IPS-20b (cell line): Measurements from ENCODE around the gene NXF1.
A peak's percentile ranks its signal among the peaks of the same experiment; 100 is the strongest.
"Not testable (repeated sequence)": the region's sequence is repeated elsewhere in the genome, so short reads cannot be mapped to it uniquely, and the experiment has no call there.

Experiments
- H3K27ac ChIP-seq: one replicate; pipeline ENCODE4 v1.5.1; 2013; ENCODE audit warnings: low read length
- H3K27me3 ChIP-seq: 2 replicates; pipeline ENCODE4 v1.6.1; 2013; ENCODE audit warnings: mild to moderate bottlenecking, low read length, inconsistent platforms; ENCODE audit not compliant: insufficient read depth
- H3K36me3 ChIP-seq: 2 replicates; pipeline ENCODE4 v1.6.1; 2013; ENCODE audit warnings: low read depth, mild to moderate bottlenecking, inconsistent platforms, low read length, moderate library complexity; ENCODE audit not compliant: insufficient read depth
- H3K4me1 ChIP-seq: 2 replicates; pipeline ENCODE4 v1.6.1; 2013; ENCODE audit warnings: mild to moderate bottlenecking, control low read depth, inconsistent platforms, low read length, moderate library complexity; ENCODE audit not compliant: insufficient read depth
- H3K4me3 ChIP-seq: 2 replicates; pipeline ENCODE4 v1.5.1; 2013; ENCODE audit warnings: mild to moderate bottlenecking, low read length, inconsistent platforms
- H3K9ac ChIP-seq: 2 replicates; pipeline ENCODE4 v1.6.1; 2013; ENCODE audit warnings: low read depth, mild to moderate bottlenecking, inconsistent platforms, low read length, moderate library complexity
- H3K9me3 ChIP-seq: 2 replicates; pipeline ENCODE4 v1.6.1; 2013; ENCODE audit warnings: mild to moderate bottlenecking, low read depth, low read length, inconsistent platforms; ENCODE audit not compliant: insufficient read depth

NXF1 gene

GRCh38 chr11:62774407-62774806, 30.8 kb downstream of the NXF1 start:
- H3K9ac ChIP-seq = no peak overlapping the region
- H3K4me1 ChIP-seq = peaks cover 7% of the 10 kb centered on the region; the same call in 1 of the 2 replicates
- no peaks in the 10 kb centered on the region for H3K9me3 ChIP-seq
- H3K4me3 ChIP-seq = no peak overlapping the region
- H3K27me3 ChIP-seq = no peaks in the 10 kb centered on the region
- no peak overlapping the region for H3K27ac ChIP-seq
- peaks cover 43% of the 10 kb centered on the region for H3K36me3 ChIP-seq

GRCh38 chr11:62771144-62772021, 33.9 kb downstream of the NXF1 start, which contains the start of gene TAF6L:
Gene TAF6L (plus strand): TSS chr11:62771396. CDS start chr11:62775784, 4,388 bp downstream.
- H3K36me3 ChIP-seq = peaks cover 42% of the 10 kb centered on the region
- H3K9ac ChIP-seq = peak within 1 kb of the TSS; percentile 80; the same call in 1 of the 2 replicates
- peak within 1 kb of the TSS; percentile 66 for H3K27ac ChIP-seq
- H3K9me3 ChIP-seq = no peaks in the 10 kb centered on the region
- no peaks in the 10 kb centered on the region for H3K27me3 ChIP-seq
- peak within 1 kb of the TSS; percentile 91 for H3K4me3 ChIP-seq
- H3K4me1 ChIP-seq = peaks cover 7% of the 10 kb centered on the region; the same call in 1 of the 2 replicates

DNA sequence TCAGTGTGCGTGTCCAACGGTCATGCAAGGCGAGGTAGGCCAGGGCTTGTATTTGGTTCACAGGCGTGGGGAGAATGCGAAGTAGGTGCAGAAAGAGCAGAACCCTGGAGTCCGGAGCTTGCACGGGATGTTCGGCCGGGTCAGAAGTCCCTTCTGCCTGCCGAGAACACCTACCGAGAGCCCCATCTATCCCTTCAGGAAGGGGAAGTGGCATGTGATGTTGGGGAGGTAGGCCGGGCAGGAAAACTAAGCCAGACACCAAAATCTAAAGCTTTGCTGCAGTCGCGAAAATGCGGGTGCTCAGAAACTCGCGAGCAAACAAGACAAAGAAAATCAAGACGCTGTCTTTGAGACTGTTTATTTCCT, 34.5 kb downstream of the NXF1 start:
- peaks cover 42% of the 10 kb centered on the region for H3K36me3 ChIP-seq
- peak overlapping the region; percentile 80; the same call in 1 of the 2 replicates for H3K9ac ChIP-seq
- H3K27ac ChIP-seq = peak overlapping the region; percentile 66
- H3K27me3 ChIP-seq = no peaks in the 10 kb centered on the region
- no peaks in the 10 kb centered on the region for H3K9me3 ChIP-seq
- H3K4me1 ChIP-seq = peaks cover 7% of the 10 kb centered on the region; the same call in 1 of the 2 replicates
- peak overlapping the region; percentile 91 for H3K4me3 ChIP-seq

- Histone ChIP-seq H3K4me1 (peaks cover 15% of the 10 kb centered on the region), H3K36me3 (peaks cover 27% of the 10 kb centered on the region), H3K4me3 (peak overlapping the region; percentile 42; the same call in 1 of the 2 replicates)
- H3K27ac ChIP-seq, H3K9me3 ChIP-seq, H3K27me3 ChIP-seq, H3K9ac ChIP-seq: not testable (repeated sequence)
Observed at GRCh38 chr11:62760867-62761227, 44.4 kb downstream of the NXF1 start.

- Histone ChIP-seq H3K27me3 (no peaks in the 10 kb centered on the region), H3K9ac (peak overlapping the region; percentile 87; the same call in 1 of the 2 replicates), H3K27ac (peak overlapping the region; percentile 75), H3K4me3 (peak overlapping the region; percentile 80), H3K9me3 (no peaks in the 10 kb centered on the region), H3K4me1 (peaks cover 19% of the 10 kb centered on the region), H3K36me3 (peaks cover 9% of the 10 kb centered on the region)
Observed at GRCh38 chr11:62757846-62758788, 47.1 kb downstream of the NXF1 start.

DNA sequence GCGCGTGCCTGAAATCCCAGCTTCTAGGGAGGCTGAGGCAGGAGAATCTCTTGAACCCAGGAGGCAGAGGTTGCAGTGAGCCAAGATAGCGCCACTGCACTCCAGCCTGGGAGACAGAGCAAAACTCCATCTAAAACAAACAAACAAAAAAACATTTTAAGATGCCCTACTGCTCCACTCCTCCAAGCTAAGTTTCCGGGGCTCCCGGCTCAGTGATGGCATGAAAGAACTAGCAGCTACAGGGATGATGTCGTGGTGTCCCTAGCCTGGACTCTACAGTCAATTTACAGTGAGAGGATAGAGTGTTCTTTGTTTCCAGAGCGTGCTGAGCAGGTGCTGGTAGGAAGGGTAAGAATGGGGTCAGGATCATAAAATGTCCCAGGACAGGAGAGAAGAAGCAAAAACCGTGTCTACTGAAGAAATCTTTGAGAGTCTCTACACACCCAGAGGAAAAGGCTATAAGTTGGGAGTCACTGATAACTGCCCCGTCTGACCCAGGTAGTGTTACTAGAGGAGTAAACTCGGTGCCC, 50.1 kb downstream of the NXF1 start:
- Histone ChIP-seq H3K9ac (peak overlapping the region; percentile 8; the same call in 1 of the 2 replicates), H3K27ac (no peak overlapping the region), H3K27me3 (no peaks in the 10 kb centered on the region), H3K4me3 (peak overlapping the region; percentile 13; the same call in 1 of the 2 replicates), H3K9me3 (no peaks in the 10 kb centered on the region), H3K4me1 (peaks cover 10% of the 10 kb centered on the region; the same call in 1 of the 2 replicates), H3K36me3 (peaks cover 30% of the 10 kb centered on the region)

DNA sequence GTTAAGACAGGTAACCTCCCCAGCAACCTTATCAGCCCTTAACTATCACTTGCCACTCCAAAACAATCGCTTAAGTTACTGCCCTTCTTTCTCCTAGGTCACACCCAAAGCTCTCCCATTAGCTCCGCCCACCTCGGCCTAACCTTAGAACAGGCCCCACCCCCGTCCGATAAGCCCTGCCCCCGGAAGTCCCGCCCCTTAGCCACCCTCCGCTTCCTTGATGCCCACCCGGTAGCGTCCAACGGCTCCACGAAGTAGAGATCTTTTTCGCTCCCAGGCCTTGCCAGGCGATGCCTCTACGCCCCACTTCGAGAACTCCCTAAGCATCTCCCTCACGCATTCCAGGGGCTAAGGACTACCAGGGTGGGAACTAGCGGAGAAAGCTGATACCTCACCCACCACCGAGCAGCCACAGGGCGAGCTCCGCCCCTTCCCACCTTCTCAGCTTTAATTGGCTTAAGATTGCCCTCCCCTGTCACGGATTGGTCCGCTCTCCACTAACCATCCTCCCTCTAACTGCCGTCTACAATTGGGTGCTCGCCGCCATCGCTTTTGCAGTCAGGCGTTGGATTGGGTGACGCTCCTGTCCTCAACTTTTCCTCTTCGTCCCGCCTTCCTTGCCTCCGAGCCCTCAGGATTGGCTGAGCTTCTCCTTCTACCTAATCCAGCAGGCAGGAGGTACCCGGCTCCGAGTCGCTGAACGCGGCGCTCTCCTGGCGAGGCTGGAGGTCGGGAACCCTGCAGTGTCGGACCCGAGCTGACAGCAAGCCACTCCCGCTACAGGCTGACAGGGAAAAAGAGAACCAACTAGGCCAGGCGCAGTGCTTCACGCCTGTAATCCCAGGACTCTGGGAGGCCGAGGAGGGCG, 51.3 kb downstream of the NXF1 start, which contains the start of gene ZBTB3:
Gene ZBTB3 (minus strand): TSS at position 425 of the 868 bp plus-strand sequence. CDS start 496 bp downstream, outside the sequence.
- Histone ChIP-seq H3K9me3 (no peaks in the 10 kb centered on the region), H3K27me3 (no peaks in the 10 kb centered on the region), H3K36me3 (peaks cover 40% of the 10 kb centered on the region), H3K4me3 (peak within 1 kb of the TSS; percentile 79), H3K4me1 (peaks cover 10% of the 10 kb centered on the region; the same call in 1 of the 2 replicates), H3K27ac (peak within 1 kb of the TSS; percentile 69), H3K9ac (peak within 1 kb of the TSS; percentile 77)

DNA sequence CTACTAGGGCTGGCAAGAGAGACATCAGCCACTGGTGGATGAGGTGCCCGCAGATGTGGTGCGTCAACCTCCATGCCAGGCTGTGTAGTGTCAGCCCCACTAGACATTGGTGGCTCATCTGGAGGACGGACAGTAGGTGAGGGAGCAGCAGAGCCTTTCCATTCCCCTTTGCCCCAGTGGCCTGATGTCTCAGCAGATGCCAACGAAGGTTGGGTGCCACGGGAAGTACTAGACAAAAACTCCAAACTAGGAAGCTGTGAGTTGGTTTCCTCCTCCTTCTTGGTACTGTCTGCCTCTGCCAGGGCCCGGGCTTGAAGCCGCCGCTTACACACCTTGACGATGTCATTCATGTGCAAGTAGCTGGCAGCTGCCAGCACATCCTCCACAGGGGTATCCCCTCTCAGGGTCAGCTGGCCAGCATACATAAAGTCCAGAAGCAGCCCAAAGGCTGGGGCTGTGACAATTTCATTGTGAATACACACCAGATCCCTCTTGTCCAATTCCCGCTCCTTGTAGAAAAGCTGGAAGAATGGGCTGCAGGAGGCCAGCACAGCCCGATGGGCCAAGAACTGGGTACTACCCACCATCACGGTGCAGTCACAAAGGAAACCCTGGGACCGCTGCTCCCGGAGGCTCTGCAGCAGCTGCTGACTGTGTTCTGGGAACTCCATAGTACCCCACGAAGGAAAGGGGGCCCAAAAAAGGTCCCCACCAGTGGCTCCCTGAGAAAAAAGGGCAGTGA, 52.1 kb downstream of the NXF1 start:
- peak overlapping the region; percentile 77; the same call in 1 of the 2 replicates for H3K9ac ChIP-seq
- H3K36me3 ChIP-seq = peaks cover 42% of the 10 kb centered on the region
- no peaks in the 10 kb centered on the region for H3K9me3 ChIP-seq
- H3K4me1 ChIP-seq = peaks cover 5% of the 10 kb centered on the region; the same call in 1 of the 2 replicates
- no peaks in the 10 kb centered on the region for H3K27me3 ChIP-seq
- H3K4me3 ChIP-seq = peak overlapping the region; percentile 79; the same call in 1 of the 2 replicates
- H3K27ac ChIP-seq = no peak overlapping the region

DNA sequence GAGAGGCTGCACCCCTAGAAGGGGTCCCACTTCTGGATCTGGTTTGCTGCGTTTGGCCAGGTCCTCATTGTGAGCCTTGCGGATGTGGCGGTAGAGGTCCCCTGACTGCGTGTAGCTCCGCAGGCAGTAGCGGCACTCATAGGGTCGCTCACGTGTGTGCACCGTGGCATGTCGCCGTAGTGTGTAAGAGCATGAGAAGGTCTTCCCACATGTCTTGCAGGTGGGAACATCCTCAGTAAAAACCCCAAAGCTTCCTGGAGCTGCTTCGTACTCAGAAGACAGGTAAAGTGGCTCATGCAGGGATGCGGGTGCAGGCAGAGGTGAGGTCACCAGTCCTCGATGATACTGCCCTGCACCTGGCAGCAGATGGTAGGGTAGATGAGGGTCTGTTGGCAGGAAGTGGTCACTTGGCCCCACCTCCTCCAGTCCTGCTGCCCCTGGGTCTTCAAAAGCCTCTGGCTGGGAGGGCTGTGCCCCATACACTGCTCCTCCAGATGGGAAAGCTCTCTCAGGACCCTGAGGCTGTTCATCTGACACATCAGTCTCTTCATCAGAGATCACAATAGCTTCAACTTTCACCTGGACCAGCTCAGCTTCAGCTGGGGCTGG, 53.0 kb downstream of the NXF1 start:
- peaks cover 42% of the 10 kb centered on the region for H3K36me3 ChIP-seq
- peaks cover 4% of the 10 kb centered on the region; the same call in 1 of the 2 replicates for H3K4me1 ChIP-seq
- no peak overlapping the region for H3K27ac ChIP-seq
- no peaks in the 10 kb centered on the region for H3K9me3 ChIP-seq
- no peak overlapping the region for H3K4me3 ChIP-seq
- H3K27me3 ChIP-seq = no peaks in the 10 kb centered on the region
- H3K9ac ChIP-seq = no peak overlapping the region

DNA sequence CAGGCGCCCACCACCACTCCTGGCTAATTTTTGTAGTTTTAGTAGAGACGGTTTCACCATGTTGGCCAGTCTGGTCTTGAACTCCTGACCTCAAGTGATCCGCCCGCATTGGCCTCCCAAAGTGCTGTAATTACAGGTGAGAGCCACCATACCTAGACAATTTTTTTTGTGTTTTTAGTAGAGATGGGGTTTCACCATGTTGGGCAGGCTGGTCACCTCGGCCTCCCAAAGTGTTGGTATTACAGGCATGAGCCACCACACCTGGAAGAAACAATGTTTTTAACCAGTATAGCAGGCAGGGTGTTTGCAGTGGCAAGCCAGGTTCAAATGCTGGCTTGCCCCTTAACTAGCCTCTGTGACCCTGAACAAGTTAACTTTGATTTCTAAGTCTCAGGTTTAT, 55.3 kb downstream of the NXF1 start:
- H3K4me3 ChIP-seq, H3K4me1 ChIP-seq, H3K27me3 ChIP-seq, H3K27ac ChIP-seq, H3K9me3 ChIP-seq, H3K9ac ChIP-seq: not testable (repeated sequence)
- H3K36me3 ChIP-seq = peaks cover 42% of the 10 kb centered on the region
